ENCODE measurements around the gene ALG12. TPM values are rescaled to one million over a fixed set of nuclear protein-coding genes. Genes with fewer than 3 reads are reported as not detected.

The ALG12 gene
- 11.0 and 26.2 TPM in 2 replicates for total RNA-seq (2014; rRNA removed; shearing (Covaris generic))

DNA sequence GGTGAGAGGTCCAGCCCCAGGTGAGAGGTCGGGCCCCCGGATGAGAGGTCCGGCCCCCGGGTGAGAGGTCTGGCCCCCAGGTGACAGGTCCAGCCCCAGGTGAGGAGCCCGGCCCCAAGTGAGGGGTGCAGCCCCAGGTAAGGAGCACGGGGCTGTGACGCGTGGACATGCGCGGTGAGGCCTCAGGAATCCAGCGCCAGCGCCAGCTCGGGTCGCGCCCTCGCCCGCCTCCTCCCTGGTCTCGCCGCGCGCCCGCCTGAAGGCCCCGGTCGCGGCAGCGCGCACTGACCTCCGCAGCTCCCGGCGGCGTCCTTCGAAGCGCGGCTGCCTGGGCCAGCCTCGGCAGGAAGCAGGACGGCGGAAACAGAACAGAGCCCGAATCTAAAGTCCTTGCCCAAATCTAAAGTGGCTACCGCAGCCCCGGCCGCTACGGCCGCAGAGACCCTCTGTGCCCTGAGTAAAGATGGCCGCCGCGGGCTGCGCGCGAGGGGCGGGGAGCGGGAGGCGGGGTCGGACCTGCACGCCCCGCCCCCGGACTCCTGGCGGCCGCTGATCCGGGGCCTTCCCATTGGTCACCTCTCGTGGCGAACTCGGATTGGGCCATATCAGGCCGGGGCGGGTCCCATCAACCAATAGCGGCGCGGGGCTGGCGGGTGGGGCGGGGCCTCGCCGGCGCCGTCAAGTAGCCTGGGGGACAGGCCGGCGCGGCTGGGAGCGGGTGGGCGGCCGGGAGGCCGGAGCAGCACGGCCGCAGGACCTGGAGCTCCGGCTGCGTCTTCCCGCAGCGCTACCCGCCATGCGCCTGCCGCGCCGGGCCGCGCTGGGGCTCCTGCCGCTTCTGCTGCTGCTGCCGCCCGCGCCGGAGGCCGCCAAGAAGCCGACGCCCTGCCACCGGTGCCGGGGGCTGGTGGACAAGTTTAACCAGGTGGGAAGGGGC, at the start of gene ALG12, which contains the start of gene CRELD2:
Gene ALG12, minus strand, starts transcription at position 465 of the 937 bp plus-strand sequence. CDS start 4,673 bp downstream, outside the sequence.
Gene CRELD2, plus strand, starts transcription at position 661 of the 937 bp plus-strand sequence. Its CDS starts 136 bp downstream, at position 797.
- peak; percentile 90 for DNase-seq (ENCODE audit: low read depth)

DNA sequence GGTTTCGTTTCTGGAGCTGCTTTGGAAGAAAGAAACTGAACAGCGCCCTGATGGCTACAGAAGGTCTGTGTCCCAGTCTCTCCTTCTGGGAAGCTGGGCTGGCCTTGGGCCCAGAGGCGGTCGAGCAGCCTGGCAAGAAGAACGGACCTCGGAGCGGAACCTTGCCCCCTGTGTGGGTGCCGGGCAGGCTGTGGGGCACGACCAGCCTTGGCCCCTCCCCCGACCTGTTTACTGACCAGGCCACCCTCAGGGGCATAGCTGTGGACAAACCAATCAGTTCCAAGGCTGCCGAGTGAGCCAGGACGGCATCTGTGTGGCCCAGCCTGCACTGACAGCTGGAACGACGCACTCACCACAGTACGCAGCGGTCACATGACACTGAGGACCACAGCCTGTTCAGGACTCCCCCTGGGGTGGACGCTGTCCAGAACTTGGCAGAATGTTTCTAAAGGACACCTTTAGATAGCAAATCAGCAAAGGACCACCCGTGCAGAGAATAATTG, 49.5 kb upstream of the ALG12 start:
- no peak for DNase-seq (ENCODE audit: low read depth)

DNA sequence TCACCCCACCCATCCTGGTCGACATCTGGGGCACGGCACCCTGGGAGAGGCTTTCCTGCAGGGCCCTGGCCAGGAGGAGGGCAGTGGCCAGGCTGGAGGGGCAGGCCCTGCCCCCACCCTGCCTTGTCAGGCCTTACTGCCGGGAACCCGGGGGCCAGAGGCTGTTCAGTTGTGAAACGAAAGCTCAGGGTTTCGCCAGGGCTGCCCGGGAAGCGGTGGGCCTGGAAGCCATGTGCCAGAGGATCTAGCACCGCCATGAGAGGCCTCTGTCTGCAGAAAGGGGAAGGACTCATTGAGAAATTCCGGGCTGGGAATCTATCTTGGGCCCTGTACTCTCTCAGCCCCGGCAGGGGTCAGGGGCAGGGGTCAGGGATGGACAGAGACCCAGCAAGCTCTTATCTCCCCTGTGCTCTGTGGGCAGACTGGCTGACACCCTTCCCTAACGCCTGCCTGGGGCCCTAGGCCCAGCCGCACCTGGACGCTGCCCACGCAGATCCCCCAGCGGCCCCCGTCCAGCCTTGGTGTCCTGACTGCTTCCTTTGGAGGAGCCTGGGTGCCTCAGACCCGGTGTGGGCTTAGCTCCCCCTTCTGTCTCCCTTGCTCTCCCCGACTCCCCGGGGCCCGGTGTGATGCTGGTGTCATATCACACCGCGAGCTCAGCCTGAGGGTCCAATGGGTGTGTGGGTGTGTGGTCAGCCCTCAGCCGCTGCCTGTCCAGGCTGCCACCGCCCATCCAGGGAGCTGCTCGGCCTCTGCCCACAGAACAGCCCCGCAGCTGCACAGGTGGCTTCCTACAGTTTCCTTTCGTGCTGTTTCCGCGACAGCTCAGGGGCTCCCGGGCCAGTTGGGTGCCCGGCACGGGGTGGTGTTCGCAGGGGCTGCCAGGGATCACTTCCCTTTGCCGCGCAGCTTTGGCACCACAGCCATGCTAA, 48.8 kb upstream of the ALG12 start:
- DNase-seq (ENCODE audit: low read depth): no peak

DNA sequence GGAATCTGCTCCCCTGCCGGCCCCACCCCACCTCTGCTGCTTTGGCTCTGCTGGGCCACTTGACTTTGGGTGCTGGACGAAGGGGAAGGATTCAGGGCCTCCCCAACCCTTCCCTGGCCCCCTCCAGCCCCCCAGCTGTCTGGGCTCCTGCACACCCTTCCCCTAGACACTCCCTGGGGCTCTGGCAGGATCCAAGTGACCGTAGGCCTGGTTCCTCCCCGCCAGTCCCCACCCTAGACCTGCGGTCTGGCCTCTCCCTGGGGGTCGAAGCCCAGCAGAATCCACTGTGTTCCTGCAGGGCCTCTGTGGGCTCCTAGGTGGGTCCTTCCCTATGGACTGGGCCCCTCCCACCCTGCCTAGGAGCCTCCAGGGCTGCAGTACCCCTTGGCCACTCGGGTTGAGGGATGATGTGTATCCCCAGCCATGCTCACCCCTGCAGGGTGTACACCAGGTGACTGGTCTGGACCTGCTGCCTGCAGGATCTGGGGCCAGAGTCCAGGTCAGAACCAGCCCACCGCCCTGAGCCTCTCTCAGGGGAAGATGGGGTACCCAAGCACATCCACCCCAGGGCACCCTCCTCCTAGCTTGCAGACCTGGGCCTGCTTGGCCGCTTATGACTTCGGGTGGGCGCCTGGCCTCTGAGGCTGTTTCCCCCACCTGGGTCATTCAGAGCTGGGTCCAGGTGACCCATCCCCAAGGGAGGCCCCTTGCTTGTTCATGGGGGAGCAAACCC, 48.0 kb upstream of the ALG12 start:
- no peak for DNase-seq (ENCODE audit: low read depth)

DNA sequence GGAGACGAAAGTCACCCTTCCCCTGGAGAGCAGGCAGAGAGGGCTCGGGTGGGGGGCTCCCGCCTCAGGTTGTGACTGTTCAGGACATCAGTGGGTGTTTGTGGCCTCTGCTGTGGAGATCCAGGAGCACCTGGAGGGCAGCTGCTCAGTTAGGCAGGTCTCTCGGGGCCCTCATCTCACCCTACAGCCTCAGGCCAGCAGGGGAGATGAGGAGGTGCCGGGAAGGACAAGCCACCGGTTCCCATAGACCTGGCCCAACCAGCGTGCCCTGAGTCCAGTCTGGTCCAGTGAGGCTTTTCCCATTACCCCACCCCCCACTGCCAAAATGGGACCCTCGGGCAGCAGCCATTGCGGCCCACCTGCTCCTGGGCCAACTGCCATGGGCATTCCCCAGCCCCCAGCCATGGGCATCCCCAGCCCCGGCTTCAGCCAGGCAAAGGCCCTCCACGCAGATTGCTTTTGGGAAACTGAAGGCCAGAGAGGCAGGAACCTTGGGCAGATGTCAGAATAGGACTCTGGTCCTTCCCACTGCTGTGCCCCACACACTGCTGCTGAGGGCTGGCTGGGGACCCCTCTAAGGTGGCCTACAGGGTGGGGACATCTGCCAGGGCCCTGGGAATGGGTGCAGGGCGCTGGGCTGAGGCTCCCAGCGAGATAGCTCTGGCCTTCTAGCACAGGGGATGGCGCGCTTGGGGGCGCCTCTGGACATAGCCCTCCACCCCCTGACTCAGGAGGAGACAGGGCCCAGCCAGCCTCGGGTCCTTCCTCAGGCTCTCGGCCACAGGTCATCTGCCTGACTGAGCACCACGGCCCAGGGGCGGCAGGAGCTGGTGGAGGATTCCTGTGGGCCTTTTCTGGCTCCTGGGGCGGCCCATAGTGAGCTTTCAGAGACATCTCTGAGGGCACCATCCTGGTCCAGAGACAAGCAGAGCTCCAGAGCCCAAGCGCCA, 47.1 kb upstream of the ALG12 start:
- no peak for DNase-seq (ENCODE audit: low read depth)

DNA sequence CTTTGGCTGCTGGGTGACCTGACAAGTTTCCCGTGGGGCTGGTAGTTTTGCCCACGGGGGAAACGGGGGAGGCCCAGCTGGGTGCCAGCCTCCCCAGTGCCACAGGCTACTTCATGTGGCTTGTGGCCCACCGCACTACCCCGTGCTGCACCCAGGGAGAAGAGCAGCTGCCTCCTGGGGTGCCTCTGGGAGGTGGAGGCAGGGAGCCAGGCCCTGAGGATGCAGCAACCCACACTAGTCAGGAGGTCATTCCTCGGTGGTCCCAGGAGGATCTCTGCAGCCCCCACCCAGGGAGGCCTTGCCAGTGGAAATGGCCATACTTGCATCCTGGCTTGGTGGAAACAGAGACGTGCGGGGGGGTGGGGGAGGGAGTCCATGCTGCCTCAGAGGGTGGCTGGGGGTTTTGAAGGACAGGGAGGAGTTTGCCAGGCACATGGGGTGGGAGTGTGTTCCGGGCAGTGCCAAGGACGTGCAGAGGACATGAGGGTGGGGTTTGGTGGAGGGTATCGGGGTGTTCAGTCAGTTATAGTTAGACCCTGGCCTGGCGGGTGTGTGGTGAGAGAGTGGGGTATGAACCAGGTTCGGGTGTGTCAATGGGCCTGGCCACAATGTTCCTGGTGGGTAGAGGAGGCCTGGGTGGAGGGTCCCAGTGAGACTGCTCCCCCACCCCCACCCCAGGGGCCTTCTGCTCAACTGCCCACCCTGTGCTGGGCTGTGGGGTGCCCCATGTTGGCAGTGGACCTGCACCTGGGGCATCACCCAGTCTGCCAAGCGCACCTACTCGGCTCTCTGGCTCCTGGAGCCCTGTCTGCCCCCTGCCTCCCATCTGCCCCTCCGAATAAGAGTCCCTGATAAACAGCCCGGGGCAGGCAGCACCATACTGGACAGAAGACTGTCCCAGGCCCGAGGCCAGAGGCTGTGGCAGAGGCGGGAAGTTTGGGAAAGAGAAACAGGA, 46.2 kb upstream of the ALG12 start:
- DNase-seq (ENCODE audit: low read depth): no peak

DNA sequence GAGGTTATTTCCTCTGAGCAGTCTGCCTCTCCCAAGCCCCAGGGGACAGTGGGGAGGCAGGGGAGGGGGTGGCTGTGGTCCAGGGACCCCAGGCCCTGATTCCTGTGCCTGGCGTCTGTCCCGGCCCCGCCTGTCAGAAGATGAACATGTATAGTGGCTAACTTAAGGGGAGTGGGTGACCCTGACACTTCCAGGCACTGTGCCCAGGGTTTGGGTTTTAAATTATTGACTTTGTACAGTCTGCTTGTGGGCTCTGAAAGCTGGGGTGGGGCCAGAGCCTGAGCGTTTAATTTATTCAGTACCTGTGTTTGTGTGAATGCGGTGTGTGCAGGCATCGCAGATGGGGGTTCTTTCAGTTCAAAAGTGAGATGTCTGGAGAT, 45.4 kb upstream of the ALG12 start:
- no peak for DNase-seq (ENCODE audit: low read depth)

DNA sequence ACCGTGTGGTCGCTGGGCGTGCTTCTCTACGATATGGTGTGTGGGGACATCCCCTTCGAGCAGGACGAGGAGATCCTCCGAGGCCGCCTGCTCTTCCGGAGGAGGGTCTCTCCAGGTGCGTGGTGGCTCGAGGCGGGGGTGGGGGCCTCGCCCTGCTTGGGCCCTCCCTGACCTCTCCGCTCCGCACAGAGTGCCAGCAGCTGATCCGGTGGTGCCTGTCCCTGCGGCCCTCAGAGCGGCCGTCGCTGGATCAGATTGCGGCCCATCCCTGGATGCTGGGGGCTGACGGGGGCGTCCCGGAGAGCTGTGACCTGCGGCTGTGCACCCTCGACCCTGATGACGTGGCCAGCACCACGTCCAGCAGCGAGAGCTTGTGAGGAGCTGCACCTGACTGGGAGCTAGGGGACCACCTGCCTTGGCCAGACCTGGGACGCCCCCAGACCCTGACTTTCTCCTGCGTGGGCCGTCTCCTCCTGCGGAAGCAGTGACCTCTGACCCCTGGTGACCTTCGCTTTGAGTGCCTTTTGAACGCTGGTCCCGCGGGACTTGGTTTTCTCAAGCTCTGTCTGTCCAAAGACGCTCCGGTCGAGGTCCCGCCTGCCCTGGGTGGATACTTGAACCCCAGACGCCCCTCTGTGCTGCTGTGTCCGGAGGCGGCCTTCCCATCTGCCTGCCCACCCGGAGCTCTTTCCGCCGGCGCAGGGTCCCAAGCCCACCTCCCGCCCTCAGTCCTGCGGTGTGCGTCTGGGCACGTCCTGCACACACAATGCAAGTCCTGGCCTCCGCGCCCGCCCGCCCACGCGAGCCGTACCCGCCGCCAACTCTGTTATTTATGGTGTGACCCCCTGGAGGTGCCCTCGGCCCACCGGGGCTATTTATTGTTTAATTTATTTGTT, 44.8 kb upstream of the ALG12 start:
- DNase-seq (ENCODE audit: low read depth): no peak

DNA sequence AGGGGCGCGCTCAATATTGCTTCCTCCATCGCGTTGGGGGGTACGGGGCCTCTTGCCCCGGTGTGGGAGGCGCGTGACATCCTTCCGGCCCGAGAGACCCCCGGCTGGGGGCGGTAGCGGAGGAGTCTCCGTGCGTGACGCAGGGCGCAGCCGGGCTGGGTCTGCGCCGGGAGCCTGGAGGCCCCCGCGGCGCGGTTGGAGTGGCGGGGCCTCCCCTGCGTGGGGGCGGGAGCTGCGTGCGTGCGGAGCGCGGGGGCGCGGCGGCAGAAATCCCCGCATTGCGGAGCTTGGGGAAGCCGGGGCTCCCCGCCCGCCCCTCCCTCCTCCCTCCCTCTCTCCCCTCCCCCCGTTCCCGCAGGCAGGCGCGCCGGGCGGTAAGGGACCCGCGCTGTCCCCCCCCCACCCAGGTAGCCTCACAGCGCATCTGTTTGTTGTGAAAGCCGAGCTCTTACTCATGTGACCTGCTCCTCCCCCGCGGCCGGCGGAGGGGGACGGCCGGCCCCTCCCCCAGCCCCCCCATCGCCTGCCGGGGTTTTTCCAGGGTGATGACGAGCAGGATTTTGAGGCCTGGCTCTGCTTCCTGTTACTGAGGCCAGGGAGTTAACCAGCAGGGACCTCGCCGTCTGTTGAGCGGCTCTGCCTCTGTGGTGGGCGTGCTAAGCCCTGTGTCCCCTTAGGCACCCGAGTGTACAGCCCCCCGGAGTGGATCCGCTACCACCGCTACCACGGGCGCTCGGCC, 43.9 kb upstream of the ALG12 start:
- DNase-seq (ENCODE audit: low read depth): peak; percentile 85

DNA sequence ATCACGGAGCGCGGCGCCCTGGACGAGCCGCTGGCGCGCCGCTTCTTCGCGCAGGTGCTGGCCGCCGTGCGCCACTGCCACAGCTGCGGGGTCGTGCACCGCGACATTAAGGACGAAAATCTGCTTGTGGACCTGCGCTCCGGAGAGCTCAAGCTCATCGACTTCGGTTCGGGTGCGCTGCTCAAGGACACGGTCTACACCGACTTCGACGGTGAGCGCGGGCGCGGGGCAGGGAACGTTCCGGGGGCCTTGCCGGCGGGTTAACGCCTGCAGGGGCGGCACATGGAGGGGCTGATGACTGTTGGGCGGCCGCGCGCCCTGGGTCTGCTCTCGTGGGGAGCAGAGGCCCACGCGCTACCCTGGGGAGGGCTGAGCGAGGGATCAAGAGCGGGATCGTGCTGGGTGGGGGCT, 43.4 kb upstream of the ALG12 start:
- no peak for DNase-seq (ENCODE audit: low read depth)

DNA sequence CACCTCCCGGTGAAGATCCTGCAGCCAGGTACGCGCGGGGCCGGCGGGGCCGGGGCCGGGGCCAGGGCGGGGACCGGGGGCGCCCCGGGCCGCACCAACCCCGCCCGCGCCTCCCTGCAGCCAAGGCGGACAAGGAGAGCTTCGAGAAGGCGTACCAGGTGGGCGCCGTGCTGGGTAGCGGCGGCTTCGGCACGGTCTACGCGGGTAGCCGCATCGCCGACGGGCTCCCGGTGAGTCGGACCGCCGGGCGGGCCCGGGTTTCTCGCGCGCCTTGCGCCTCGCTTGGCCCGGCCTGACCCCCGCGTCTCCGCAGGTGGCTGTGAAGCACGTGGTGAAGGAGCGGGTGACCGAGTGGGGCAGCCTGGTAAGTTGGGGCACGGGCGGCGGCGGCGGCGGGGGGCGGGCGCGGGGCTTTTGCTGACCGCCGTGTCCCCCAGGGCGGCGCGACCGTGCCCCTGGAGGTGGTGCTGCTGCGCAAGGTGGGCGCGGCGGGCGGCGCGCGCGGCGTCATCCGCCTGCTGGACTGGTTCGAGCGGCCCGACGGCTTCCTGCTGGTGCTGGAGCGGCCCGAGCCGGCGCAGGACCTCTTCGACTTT, 42.9 kb upstream of the ALG12 start:
- DNase-seq (ENCODE audit: low read depth): no peak

DNA sequence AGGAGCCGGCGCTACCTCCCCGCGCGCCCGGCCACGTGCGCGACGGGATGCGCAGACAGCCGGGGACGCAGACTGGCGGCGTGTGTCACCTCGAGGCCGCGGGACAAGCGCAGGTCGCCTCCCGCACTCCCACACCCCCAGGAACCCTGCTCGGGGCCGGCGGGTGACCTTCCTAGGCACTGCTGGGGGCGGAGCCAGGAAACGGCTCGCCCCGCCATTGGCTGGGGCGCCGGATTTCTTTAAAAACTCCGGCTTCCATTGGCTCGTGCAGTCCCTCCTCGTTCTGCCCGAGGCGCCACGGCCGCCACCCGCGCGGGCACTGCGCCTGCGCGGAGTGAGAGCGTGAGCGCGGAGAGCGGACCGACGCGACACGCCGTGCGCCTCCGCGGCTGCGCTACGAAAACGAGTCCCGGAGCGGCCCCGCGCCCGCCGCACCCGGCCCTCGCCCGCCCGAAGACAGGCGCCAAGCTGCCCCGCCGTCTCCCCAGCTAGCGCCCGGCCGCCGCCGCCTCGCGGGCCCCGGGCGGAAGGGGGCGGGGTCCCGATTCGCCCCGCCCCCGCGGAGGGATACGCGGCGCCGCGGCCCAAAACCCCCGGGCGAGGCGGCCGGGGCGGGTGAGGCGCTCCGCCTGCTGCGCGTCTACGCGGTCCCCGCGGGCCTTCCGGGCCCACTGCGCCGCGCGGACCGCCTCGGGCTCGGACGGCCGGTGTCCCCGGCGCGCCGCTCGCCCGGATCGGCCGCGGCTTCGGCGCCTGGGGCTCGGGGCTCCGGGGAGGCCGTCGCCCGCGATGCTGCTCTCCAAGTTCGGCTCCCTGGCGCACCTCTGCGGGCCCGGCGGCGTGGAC, 42.1 kb upstream of the ALG12 start, which contains the start of gene PIM3:
Gene PIM3, plus strand, starts transcription at position 614 of the 846 bp plus-strand sequence. Its CDS starts 176 bp downstream, at position 790.
- DNase-seq (ENCODE audit: low read depth): peak; percentile 93

DNA sequence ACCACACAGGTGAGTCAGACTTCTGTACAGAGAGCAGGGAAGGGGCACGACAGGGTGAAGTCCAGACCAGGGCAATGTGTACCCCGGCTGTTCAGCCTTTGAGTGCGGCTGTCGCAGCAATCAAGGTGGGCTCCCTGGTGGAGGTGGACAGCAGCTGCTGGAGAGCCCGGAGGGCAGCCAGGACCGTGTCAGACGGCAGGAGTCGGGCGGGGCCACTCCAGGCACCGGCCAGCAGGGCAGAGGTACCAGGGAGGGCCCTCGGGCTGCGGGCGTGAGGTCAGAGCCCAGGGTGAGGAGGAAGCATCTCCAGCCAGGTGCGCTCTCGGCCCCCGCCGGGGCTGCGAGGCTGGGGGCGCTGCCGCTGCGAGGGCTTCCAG, 41.5 kb upstream of the ALG12 start:
- DNase-seq (ENCODE audit: low read depth): peak; percentile 77

DNA sequence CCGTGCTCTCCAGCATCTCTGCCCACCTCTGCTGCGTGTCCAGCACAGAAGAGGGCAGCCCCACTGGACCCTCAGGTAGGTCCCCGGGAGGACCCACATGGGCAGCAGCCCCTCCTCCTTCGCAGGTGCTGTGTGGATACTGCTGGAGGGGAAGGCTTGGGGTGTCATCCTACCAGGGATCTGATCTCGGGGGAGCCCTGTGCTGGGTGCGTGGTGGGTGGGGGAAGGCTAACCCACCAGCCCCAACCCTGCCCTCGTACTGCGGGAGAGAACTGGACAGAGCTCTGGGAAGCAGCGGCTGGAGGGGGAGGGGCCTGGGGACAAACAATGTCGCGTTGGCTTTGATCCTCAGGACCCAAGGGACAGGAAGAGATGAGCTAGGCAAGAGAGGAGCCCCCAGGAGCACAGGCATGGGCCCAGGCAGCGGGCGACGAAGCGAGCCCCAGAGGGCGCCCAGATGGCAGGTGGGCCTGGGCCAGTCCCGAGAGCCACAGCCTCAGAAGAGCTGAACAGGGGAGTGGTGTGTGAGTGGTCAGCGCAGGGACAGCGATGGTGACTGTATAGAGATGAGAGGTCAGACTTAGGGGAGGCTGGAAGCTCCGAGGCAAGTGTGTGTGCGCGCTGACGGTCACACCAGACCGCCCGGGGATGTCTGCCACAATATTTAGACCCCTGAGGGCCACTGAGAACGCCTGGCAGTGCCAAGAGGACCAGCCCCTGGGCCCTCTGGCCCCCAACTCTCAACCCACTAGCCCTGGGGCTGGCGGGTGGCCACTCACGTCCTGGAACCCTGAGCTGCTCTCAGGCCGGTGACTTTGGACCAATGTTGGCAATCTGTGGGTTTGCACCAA, 40.9 kb upstream of the ALG12 start:
- DNase-seq (ENCODE audit: low read depth): no peak
